Cardiac fibroblast (primary cell): ENCODE results near the gene DIS3L2.
"Not testable (repeated sequence)": the region's sequence is repeated elsewhere in the genome, so short reads cannot be mapped to it uniquely, and the experiment has no call there.

Experiments used
- DNase-seq, 2 donors: peaks; one replicate each; pipeline versions ENCODE4 v3.0.0 to v3.0.0-alpha.2; 2010; ENCODE audit warnings: low read depth in 2 of 2
- H3K4me3 ChIP-seq, 2 donors: replicated peaks in 1 of 2; 1 replicate in 1 of 2; 2 replicates in 1 of 2; pipeline ENCODE4 v1.5.1; 2011; ENCODE audit warnings: low read depth in 2 of 2, low read length in 2 of 2, mild to moderate bottlenecking in 2 of 2, moderate library complexity in 1 of 2
- TF ChIP-seq, protein P1 (sequence below): IDR thresholded peaks from one replicate; pipeline ENCODE4 v1.5.1; 2011; ENCODE audit warnings: low read depth, mild to moderate bottlenecking, low read length, inconsistent platforms

DIS3L2 gene

DNA sequence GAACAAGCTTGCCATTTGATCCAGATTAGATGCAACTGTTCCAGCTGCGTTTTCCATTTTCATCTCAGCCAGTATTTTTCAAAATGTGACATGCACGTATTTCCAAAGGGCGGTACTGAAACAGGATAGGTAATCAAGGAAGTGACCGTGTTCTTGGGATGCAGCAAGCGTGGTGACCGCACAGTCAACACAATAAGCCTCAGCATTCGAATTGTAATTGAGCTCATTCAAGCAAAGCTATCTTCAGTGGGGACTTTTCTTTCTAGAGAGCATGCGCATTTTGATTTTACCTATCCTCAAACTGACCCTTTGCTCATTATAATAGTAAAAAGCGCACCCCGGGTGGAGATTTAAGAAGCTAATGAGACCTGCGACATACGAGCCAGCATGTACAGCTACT, 413.7 kb downstream of the DIS3L2 start:
- DNase-seq = no peak
- TF ChIP-seq, protein P1, sequence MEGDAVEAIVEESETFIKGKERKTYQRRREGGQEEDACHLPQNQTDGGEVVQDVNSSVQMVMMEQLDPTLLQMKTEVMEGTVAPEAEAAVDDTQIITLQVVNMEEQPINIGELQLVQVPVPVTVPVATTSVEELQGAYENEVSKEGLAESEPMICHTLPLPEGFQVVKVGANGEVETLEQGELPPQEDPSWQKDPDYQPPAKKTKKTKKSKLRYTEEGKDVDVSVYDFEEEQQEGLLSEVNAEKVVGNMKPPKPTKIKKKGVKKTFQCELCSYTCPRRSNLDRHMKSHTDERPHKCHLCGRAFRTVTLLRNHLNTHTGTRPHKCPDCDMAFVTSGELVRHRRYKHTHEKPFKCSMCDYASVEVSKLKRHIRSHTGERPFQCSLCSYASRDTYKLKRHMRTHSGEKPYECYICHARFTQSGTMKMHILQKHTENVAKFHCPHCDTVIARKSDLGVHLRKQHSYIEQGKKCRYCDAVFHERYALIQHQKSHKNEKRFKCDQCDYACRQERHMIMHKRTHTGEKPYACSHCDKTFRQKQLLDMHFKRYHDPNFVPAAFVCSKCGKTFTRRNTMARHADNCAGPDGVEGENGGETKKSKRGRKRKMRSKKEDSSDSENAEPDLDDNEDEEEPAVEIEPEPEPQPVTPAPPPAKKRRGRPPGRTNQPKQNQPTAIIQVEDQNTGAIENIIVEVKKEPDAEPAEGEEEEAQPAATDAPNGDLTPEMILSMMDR = no peak
- H3K4me3 ChIP-seq = no peak overlapping the region

DNA sequence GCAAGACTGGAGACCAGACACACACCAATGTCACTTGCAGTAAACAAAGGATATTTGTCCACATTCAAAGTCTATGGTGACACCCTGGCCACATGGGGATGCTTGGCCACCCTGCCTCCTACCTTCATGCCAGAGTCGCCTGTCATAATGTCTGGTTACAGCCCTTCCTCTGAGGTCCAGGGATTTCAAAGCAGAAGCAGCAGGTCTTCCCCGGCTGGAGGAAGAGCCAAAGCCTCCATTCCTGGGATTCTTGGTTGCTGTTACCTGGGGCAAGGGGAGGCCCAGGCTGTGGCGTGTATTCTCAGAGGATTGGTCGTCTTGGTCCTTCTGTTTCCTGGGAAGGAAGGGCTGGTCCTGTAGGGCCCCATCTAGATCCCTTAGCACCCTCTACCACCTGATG, 414.7 kb downstream of the DIS3L2 start:
- H3K4me3 ChIP-seq = no peak overlapping the region
- no peak for DNase-seq
- TF ChIP-seq, protein P1 = no peak

DNA sequence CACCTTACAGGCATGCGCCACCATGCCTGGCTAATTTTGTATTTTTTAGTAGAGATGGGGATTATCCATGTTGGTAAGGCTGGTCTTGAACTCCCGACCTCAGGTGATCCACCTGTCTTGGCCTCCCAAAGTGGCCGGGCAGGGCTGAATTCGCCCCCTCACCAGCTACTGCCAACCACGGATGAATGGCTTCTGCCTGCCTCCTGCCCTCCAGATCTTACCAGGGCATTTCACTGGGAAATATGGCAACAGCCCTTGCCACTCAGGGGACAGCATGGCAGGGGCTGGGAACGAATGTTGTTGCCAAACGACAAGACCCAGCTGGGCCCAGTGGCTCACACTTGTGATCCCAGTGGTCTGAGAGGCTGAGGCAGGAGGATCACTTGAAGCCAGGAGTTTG, 415.2 kb downstream of the DIS3L2 start:
- no peak for DNase-seq
- TF ChIP-seq, protein P1 = no peak
- H3K4me3 ChIP-seq = no peak overlapping the region

DNA sequence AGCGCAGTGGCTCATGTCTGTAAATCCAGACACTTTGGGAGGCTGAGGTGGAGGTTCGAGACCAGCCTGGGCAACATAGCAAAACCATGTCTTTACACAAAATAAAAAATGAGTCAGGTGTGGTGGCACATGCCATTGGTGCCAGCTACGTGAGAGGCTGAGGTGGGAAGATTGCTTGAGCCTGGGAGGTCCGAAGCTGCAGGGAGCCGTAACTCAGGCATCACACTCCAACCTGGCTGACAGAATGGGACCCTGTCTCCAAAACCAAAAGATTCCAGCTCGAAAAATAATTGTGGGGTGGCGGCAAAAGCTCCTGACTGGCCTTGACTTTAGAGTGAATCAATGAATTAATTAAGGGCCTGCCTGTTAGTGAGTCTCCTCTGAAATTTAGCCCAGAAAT, 415.8 kb downstream of the DIS3L2 start:
- DNase-seq = no peak
- TF ChIP-seq, protein P1 = no peak
- H3K4me3 ChIP-seq = no peak overlapping the region

DNA sequence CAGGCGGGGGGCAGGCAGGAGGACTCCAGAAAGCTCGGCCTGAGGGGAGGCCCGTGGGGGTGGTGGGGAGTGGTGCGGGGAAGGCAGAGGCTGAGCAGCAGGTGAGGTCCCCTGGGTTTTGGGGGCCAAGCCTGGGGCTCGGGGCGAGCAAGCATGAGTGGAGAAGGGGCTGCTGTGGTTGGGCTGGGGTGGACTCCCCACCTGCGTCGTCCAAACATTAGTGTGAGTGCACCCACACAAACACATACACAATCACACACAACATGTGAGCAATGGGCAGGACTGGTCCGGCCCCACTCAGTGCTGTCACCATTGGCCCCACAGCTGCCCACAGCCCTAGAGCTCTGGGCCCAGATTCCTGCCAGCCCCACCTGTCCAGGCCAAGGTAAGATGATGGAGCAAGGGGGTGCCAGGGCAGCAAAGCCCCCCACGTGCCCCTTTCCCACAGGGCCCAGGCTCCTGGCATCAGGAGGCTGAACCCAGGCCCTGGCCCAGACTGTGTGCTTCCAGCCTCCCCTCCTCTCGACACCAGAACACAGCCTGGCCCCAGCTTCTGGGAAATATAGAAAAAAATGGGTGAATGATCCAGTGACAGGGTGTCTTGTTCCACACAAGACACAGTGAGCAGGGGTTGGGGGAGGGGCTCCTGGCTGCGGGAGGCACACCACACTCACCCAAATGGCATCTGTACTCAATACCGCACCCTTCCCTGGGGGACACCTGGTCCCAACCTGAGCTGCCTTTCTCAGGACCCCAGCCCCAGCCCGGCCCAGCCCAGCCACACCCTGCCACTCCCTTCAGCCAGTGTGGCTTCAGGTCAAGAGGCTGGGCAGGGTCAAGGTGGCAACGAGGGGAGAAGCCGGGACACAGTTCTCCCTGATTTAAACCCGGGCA, 416.6 kb downstream of the DIS3L2 start:
- H3K4me3 ChIP-seq = no peak overlapping the region
- TF ChIP-seq, protein P1 = no peak
- DNase-seq = no peak

DNA sequence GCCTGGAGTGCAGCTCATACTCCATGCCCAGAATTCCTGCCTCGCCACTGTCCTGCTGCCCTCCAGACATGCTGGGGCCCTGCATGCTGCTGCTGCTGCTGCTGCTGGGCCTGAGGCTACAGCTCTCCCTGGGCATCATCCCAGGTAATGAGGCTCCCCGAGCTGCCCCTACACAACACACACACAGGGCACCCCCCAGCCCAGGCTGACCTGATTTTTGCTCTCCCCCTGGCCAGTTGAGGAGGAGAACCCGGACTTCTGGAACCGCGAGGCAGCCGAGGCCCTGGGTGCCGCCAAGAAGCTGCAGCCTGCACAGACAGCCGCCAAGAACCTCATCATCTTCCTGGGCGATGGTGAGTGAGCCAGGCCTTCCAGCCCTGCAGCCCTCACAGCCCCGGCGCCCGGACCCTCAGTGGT, 417.2 kb downstream of the DIS3L2 start, which contains the start of gene ALPP:
ALPP (plus strand) TSS at position 17 of the 417 bp plus-strand sequence; CDS start at position 69, 52 bp downstream.
- H3K4me3 ChIP-seq, DNase-seq: not testable (repeated sequence)

DNA sequence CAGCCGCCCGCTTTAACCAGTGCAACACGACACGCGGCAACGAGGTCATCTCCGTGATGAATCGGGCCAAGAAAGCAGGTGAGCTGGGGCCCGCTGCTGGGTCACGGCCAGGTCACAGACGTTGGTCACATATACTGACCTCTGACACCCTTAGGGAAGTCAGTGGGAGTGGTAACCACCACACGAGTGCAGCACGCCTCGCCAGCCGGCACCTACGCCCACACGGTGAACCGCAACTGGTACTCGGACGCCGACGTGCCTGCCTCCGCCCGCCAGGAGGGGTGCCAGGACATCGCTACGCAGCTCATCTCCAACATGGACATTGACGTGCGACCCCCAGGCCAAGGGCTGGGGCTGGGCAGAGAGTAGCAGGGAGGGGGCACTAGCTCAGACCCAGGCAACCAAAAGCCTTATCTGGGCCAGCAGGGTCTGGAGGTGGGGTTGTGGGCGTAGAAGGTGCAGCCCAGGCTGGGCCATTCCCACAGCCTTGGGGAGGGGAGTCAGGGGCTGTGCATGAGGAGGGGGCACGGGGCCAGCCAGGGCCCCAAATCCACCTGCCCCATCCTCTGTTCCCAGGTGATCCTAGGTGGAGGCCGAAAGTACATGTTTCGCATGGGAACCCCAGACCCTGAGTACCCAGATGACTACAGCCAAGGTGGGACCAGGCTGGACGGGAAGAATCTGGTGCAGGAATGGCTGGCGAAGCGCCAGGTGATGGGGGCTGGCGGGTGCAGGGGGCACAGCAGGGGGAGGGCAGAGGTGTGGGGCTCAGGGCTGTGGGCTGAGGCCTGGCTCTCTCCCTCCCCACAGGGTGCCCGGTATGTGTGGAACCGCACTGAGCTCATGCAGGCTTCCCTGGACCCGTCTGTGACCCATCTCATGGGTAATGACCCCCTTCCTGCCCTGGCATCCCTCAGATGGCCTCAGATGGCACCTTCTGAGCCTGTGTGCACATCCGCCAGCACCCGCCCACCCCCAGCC, 418.4 kb downstream of the DIS3L2 start:
- not testable (repeated sequence) for H3K4me3 ChIP-seq, DNase-seq

DNA sequence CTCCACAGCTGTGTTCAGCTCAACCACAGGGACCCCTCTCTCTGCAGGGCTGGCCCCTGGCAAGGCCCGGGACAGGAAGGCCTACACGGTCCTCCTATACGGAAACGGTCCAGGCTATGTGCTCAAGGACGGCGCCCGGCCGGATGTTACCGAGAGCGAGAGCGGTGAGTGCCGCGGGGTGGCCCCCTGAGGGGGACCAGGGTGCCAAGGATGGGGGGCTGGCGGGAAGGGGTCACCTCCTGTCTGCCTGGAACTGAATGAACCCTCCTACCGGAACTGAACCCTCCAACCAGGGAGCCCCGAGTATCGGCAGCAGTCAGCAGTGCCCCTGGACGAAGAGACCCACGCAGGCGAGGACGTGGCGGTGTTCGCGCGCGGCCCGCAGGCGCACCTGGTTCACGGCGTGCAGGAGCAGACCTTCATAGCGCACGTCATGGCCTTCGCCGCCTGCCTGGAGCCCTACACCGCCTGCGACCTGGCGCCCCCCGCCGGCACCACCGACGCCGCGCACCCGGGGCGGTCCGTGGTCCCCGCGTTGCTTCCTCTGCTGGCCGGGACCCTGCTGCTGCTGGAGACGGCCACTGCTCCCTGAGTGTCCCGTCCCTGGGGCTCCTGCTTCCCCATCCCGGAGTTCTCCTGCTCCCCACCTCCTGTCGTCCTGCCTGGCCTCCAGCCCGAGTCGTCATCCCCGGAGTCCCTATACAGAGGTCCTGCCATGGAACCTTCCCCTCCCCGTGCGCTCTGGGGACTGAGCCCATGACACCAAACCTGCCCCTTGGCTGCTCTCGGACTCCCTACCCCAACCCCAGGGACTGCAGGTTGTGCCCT, 419.9 kb downstream of the DIS3L2 start:
- H3K4me3 ChIP-seq, DNase-seq: not testable (repeated sequence)
